HG03558 (cell line): ENCODE measurements around the gene CDKL5.

Experiments used
- ATAC-seq: cut with Tn5 transposase; IDR thresholded peaks from one replicate; pipeline ENCODE4 v1.9.1; 2021; ENCODE audit warnings: moderate number of reproducible peaks; ENCODE audit not compliant: unreplicated experiment; ENCODE audit errors: extremely low read depth

CDKL5 gene

DNA sequence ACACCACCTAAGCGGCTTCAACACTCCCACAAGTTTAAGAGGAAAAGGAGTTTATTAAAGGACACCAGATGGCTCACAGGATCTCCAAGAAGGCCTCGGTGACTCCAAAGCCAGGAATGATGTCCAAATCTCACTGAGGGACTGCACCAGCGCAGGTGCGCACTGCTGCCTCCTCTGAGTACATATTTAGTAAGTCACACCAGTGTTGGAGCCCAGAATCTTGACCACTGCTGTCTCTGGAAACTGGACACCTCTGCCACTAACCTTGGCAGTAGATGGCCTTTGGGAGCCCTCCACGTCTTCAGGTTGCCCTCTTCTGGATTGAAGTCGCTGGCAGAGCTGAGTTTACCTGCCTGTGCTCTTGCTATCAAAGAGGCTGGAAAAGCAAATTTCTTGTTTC is 256.6 kb downstream of the CDKL5 start:
- no peak for ATAC-seq

DNA sequence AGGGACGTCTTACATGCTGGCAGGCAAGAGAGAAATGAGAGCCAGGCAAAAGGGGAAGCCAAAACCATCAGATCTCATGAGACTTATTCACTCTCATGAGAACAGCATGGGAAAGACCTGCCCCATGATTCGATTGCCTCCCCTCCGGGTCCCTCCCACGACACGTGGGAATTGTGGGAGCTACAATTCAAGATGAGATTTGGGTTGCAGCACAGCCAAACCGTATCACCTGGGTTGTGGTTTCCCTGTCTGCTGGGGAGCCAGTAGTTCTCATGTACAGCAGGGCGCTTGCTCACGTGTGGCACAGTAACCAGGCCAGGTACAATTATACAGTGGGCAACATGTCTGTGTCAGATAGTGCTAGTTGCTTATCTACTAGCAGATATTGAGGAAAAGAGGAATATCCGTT is 257.6 kb downstream of the CDKL5 start:
- no peak for ATAC-seq

DNA sequence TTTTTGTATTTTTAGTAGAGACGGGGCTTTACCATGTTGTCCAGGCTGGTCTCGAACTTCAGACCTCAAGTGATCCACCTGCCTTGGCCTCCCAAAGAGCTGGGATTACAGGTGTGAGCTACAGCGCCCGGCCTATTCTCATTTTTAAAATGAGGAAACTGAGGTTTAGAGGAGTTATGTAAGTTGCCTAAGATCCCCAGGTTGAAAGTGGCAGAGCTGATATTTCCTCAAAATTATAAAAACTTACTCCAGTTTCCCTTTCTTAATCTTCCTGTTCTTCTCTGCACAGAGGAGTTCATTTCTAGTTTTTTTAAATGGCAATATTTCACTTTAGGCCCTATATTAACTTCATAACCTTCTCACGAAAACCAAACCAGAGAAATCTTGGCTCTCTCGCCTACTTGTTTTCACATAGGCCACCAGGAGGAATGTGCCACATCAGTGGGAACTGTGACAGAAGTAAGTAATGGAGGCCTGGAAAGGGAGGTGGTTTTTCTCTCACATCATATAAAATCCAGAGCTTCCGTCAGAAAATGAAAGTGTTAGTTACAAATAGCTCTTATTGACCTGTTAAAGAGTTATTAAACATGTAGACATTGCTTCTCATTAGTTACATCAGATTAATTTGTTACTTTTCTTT is 262.6 kb downstream of the CDKL5 start:
- no peak for ATAC-seq

DNA sequence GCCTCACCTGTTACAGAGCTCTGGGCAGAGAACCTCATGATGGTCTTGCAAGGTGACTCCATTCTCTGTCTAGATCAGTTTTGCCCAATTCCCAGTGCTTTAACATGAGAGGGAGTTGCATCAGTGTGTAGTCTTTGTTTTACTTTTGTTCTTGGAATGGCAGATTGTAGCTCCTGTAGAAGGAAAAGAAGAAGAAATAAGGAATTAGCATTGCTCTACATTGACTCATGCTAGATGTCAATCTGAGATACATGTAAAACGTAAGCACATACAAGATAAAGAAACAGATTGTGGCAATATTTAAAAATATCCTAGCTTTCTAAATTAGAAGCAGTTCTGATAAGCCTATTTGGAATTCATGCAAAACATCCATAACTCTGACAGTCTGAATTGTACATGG is 266.0 kb downstream of the CDKL5 start:
- no peak for ATAC-seq

DNA sequence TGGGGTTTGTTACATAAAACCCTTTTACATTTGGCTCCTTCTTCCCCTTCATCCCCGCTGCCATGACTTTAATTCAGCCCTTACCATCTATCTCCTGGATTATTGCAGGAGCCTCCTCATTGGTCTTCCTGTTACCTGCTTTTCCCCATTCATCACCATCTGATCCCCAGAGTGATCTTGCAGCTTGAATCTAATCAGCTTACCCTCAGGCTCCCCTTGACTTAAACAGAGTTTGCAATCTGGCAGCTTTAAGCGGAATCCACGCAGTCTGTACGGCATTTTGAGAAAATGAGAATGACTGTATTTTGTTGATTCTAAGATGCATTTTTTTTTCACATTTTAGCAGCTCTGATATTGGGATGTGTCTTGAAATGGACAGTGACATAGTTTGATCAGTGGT is 267.1 kb downstream of the CDKL5 start:
- no peak for ATAC-seq

DNA sequence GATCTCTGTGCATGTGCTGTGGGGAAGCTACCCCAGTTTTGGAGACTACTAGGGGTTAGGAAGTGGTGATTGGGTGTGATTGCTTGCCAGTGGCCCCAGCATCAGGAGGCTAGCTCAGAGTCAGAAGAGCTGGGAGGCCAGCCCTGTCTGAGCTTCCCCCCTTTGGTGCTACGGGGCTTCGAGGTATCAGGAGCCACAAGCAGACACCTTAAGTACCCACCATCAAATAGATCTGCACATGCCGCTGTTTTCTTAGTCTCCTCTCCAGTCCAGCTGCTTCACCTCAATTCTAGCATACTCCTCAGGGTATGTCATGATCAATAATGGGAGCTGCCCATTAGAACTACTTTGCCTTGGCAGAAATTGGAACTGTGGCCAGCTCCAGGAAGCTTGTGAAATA is 271.2 kb downstream of the CDKL5 start:
- no peak for ATAC-seq

DNA sequence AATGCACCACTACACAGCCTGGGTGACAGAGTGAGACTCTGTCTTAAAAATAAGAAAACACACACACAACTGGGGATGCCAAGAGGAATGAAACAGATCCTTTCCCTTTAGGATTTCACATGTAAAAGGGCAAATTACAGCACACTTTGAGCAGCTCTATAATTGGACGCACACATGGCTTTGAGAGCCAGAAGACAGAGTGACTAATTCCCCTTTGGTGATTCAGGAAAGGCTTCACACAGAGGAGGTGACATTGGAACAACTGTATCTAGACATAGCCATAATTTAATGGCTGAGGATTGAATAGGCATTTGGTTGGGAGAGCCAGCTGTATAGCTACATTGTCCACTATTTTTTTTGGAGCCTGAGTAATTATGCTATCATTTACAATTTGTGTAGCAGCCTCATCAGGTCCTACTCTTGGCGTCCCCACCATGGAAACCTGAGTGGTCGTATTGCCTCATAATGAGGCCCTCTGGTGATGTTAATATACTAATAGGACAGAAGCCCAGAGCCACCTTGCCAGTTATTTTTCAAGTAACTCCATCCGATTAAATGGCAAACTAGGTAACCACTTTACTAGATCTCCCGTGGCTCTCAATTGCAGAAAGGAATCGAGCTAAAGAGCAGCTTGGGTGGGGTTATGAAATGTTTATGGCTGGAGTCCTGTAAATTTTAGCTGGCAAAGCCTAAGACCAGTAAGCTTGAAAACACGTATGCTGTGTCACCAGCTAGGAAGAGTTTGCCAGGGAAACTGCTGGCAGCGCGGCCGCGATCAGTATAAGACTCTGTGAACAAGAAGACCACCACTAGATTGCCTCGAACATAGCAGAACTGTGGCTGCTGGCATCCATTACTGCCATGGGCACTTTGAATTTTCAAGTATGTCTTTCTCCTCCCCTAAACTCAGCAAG is 273.6 kb downstream of the CDKL5 start:
- ATAC-seq, result no peak

DNA sequence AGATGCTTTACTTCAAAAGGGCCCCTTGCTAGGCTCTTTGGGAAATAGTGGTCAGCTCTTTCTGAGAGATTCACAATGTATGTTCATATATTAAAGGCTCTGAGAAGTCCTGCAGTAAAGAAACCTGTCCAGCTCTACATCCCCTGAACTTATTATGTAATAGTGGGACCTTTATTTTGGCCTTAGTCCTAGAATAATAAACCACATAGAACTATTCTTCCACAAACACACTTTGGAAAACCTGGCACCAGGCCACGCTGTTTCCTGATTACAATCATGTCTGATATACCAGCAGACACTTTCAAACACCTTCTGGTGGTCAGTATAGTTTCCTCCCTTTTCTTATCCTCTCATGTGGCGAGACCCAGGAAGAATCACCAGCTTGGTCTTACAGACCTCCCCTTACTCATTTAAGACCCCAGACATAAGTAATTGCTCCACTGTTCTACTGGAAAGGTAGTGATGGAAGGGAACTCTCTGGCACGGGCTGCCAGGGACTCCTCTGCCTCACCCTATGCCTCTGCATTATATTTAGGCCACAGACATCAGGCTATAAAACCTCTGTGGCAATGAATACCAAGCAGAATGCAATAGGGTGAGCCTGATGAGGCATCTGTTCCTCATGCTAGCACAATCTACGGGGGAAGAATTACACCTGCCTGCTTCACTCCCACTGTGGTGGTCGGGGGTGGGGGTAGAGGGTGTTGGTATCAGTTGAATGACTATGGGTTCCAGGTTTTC is 276.4 kb downstream of the CDKL5 start:
- ATAC-seq, result no peak

DNA sequence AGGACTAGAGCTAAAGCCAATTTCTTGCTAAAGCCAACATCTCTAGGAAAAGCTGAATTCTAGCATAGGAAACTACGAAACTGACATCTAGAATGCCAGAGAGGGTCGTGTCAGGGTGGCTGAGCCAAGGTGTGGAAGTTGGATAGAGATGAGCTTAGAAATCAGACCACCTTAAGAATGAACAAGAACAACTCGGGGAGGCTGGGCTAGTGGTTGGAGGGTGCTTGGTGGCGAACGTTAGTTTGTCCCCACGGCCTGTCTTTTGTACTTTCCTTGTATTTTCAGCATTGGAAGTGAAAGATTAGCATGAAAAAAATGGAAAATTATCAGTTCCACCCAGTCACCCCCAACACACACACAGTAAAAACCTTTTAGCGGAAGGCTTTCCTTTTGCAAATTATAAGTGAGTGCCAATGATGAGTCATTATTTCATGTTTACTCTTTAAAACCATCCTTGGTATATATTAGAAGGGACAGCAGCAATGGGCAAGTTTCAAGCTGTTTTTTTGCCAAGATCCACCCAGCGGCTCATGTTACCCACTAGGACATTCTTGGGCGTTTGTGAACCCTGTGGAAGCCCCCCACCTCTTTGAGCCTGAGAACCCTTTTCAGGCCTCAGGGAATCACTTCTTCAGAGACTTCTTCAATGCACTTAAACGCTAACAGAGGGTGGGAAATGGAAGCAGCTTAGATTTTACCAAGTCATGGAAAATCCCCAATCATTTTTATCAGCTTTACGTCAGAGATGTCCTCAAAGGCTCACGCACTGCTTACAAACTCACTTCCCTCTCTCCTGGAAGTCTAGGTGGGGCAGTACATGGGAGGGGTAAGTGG is 277.2 kb downstream of the CDKL5 start:
- ATAC-seq, result no peak
